Suprapubic skin (tissue), 4 donors: ENCODE results near the gene TUBGCP4. TPM values are rescaled to one million over a fixed set of nuclear protein-coding genes. Genes with fewer than 3 reads are reported as not detected.
A peak's percentile ranks its signal among the peaks of the same experiment; 100 is the strongest.

Experiments
- DNase-seq, 2 donors: peaks; one replicate each; pipeline ENCODE4 v3.0.0-alpha.2; 2019; ENCODE audit warnings: low spot score in 2 of 2
- H3K27ac ChIP-seq: fragments of 200-600 bp; sonication (generic); one replicate; pipeline ENCODE4 v1.5.1; 2019
- H3K27me3 ChIP-seq: fragments of 200-600 bp; sonication (generic); one replicate; pipeline ENCODE4 v1.5.1; 2019
- H3K36me3 ChIP-seq: fragments of 200-600 bp; sonication (generic); one replicate; pipeline ENCODE4 v1.5.1; 2019
- H3K4me1 ChIP-seq: fragments of 200-600 bp; sonication (generic); one replicate; pipeline ENCODE4 v1.5.1; 2019
- H3K4me3 ChIP-seq: fragments of 200-600 bp; sonication (generic); one replicate; pipeline ENCODE4 v1.5.1; 2019; ENCODE audit warnings: mild to moderate bottlenecking
- H3K9me3 ChIP-seq: fragments of 200-600 bp; sonication (generic); one replicate; pipeline ENCODE4 v1.5.1; 2019
- EP300 ChIP-seq: sonication (generic); formaldehyde crosslinking; IDR thresholded peaks from one replicate; pipeline ENCODE4 v1.6.1; 2017; ENCODE audit warnings: antibody characterized with exemption
- POLR2A ChIP-seq, 2 donors: fragments of 450-650 bp; IDR thresholded peaks; one replicate each; pipeline ENCODE4 v1.6.1; 2017; ENCODE audit warnings: antibody characterized with exemption in 2 of 2, mild to moderate bottlenecking in 2 of 2, moderate library complexity in 2 of 2
- POLR2AphosphoS5 ChIP-seq, 3 donors: sonication (generic); formaldehyde crosslinking; IDR thresholded peaks; one replicate each; pipeline ENCODE4 v1.6.1; 2017; ENCODE audit warnings: antibody characterized with exemption in 3 of 3
- WGBS: methylation state at CpG from one replicate; pipeline ENCODE4 v1.1.5; 2018; 5-methylcytosine and 5-hydroxymethylcytosine counted together
- total RNA-seq, 4 donors: library from RNA; depleted of rRNA; stranded (reverse); fragments of >200 nt; gene quantifications; one replicate each; pipeline ENCODE4 v1.1.0, GENCODE V29; 2016
- TF ChIP-seq, protein P1 (sequence below), 2 donors: fragments of 200-600 bp in 1 of 2; fragments of 450-650 bp in 1 of 2; sonication (generic) in 1 of 2; IDR thresholded peaks; one replicate each; pipeline ENCODE4 v1.5.1; 2016 to 2019; ENCODE audit warnings: antibody characterized with exemption in 2 of 2, mild to moderate bottlenecking in 1 of 2, moderate library complexity in 1 of 2

The TUBGCP4 gene
- total RNA-seq, 4 donors from 2014 or later, result 13.0 to 28.5 (median 22.2) TPM

DNA sequence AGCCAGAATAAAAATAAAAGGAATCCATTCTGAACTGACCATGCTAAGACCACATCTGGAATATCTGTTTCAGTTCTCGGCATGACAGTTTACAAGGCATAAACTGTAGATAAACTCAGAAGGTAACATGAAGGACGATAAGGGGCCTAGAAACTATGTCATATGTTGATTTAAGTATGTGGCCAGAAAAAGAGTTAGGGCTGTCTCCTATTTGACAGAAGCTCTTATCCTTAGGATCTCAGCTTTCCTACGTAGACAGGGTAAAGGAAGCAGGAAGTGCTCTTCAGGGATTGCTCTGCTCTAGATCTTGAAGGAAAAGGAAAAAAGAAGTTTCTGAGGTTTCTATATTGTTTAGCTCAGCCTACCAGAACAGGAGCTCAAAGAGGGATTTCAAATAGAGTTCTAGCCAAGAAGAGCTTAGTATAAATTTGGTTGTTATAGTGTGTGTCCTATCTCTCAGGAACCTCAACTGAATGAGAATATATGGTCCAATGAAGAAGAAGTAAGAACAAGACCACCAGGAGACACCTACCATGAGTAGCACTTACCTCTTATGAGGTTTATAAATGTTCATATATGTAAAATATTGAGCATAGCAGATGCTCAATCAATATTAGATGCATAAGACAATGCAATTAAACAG, 62.9 kb downstream of the TUBGCP4 start:
- no peak overlapping the region for H3K4me3 ChIP-seq
- H3K36me3 ChIP-seq, result peaks cover 63% of the 10 kb centered on the region
- no peaks in the 10 kb centered on the region for H3K4me1 ChIP-seq
- H3K27me3 ChIP-seq, result no peaks in the 10 kb centered on the region
- TF ChIP-seq POLR2AphosphoS5 (IDR thresholded peaks at IDR 0.05) (no peak), POLR2A (IDR thresholded peaks at IDR 0.05) (no peak), EP300 (no peak)
- TF ChIP-seq, protein P1, sequence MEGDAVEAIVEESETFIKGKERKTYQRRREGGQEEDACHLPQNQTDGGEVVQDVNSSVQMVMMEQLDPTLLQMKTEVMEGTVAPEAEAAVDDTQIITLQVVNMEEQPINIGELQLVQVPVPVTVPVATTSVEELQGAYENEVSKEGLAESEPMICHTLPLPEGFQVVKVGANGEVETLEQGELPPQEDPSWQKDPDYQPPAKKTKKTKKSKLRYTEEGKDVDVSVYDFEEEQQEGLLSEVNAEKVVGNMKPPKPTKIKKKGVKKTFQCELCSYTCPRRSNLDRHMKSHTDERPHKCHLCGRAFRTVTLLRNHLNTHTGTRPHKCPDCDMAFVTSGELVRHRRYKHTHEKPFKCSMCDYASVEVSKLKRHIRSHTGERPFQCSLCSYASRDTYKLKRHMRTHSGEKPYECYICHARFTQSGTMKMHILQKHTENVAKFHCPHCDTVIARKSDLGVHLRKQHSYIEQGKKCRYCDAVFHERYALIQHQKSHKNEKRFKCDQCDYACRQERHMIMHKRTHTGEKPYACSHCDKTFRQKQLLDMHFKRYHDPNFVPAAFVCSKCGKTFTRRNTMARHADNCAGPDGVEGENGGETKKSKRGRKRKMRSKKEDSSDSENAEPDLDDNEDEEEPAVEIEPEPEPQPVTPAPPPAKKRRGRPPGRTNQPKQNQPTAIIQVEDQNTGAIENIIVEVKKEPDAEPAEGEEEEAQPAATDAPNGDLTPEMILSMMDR (IDR thresholded peaks at IDR 0.05), result no peak
- DNase-seq, result no peak
- WGBS, result 91% methylated on average over 3 of the region's 3 CpGs
- no peaks in the 10 kb centered on the region for H3K9me3 ChIP-seq
- H3K27ac ChIP-seq, result no peak overlapping the region

DNA sequence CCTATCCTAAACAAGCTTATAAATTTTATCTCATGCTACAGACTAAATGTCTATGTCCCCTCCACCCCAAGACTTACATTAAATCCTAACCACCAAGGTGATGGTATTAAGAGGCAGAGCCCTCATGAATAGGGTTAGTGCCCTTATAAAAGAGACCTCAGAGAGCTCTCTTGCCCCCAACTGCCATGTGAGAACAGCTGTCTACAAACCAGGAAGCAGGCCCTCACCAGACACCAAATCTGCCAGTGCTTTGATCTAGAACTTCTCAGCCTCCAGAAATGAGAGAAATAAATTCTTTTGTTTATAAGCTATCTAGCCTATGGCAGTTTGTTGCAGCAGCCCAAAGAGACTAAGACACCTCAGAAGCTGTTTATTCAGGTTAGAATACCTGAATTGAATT, 63.5 kb downstream of the TUBGCP4 start:
- DNase-seq, result no peak
- peaks cover 63% of the 10 kb centered on the region for H3K36me3 ChIP-seq
- no peak for TF ChIP-seq POLR2AphosphoS5 (IDR thresholded peaks at IDR 0.05)
- TF ChIP-seq, protein P1 (IDR thresholded peaks at IDR 0.05), result no peak
- TF ChIP-seq POLR2A (IDR thresholded peaks at IDR 0.05), result no peak
- H3K27me3 ChIP-seq, result no peaks in the 10 kb centered on the region
- no peaks in the 10 kb centered on the region for H3K9me3 ChIP-seq
- H3K27ac ChIP-seq, result no peak overlapping the region
- H3K4me3 ChIP-seq, result no peak overlapping the region
- H3K4me1 ChIP-seq, result no peaks in the 10 kb centered on the region

DNA sequence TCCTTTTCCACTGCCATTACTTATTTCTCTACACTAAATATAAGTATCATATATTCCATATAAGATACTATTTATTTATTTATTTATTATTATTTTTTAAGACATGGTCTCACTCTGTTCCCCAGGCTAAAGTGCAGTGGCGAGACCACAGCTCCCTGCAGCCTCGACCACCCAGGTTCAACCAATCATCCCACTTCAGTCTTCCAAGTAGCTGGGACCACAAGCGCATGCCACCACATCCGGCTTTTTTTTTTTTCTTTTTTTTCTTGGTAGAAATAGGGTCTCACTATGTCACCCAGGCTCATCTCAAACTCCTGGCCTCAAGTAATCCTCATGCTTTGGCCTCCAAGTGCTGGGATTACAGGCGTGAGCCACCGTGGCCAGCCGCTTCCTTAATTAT, 65.5 kb downstream of the TUBGCP4 start:
- Histone ChIP-seq H3K36me3 (peaks cover 44% of the 10 kb centered on the region), H3K9me3 (no peaks in the 10 kb centered on the region), H3K27me3 (no peaks in the 10 kb centered on the region), H3K4me3 (no peak overlapping the region), H3K27ac (no peak overlapping the region), H3K4me1 (peaks cover 7% of the 10 kb centered on the region)
- DNase-seq, result no peak
- 97% methylated on average over 7 of the region's 7 CpGs for WGBS
- no peak for TF ChIP-seq POLR2AphosphoS5 (IDR thresholded peaks at IDR 0.05)
- TF ChIP-seq, protein P1 (IDR thresholded peaks at IDR 0.05), result no peak
- no peak for TF ChIP-seq EP300
- no peak for TF ChIP-seq POLR2A (IDR thresholded peaks at IDR 0.05)

DNA sequence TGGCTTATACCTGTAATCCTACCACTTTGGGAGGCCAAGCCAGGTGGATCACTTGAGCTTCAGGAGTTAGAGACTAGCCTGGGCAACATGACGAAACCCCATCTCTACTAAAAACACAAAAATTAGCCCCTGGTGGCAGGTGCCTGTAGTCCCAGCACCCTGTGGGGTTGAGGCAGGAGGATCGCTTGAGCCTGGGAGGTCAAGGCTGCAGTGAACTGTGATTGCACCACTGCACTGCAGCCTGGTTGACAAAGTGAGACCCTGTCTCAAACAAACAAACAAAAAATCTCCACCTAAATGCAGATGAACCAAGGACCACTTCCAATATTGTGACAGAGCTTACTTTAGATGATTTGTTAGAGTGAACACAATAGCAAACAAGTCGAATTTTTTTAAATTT, 68.4 kb downstream of the TUBGCP4 start:
- TF ChIP-seq POLR2AphosphoS5 (IDR thresholded peaks at IDR 0.05) (no peak), POLR2A (IDR thresholded peaks at IDR 0.05) (no peak), EP300 (no peak)
- TF ChIP-seq, protein P1 (IDR thresholded peaks at IDR 0.05), result no peak
- no peak for DNase-seq
- Histone ChIP-seq H3K9me3 (no peaks in the 10 kb centered on the region), H3K4me1 (peaks cover 7% of the 10 kb centered on the region), H3K4me3 (no peak overlapping the region), H3K36me3 (peaks cover 22% of the 10 kb centered on the region), H3K27ac (no peak overlapping the region), H3K27me3 (no peaks in the 10 kb centered on the region)
- WGBS, result 91% methylated on average over 3 of the region's 3 CpGs

DNA sequence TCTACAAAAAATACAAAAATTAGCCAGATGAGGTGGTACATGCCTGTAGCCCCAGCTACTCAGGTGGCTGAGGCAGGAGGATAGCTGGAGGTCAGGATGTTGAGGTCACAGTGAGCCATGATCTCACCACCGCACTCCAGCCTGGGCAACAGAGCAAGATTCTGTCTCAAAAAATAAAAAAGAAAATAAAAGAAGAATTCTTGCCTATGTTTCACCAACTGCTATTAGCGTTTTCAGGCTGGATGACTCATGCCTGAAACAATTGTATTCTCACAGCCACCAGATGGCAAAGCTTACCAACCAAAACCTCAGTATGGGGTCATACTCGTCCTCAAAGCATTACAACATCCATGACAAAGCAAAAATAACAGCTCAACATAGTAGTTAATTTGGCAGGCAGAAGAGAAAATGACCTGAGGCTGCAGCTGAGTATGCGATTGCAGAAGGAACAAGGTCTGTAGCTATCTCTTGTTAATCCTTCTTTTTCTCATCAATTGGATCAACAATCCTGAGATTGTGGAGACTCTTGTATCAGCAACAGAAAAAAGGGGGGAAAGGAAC, 69.9 kb downstream of the TUBGCP4 start:
- peaks cover 26% of the 10 kb centered on the region for H3K36me3 ChIP-seq
- 22% methylated on average over 4 of the region's 4 CpGs for WGBS
- H3K27ac ChIP-seq, result peak overlapping the region; percentile 53
- H3K9me3 ChIP-seq, result no peaks in the 10 kb centered on the region
- DNase-seq, result no peak
- no peak for TF ChIP-seq POLR2A (IDR thresholded peaks at IDR 0.05)
- TF ChIP-seq EP300, result no peak
- TF ChIP-seq, protein P1 (IDR thresholded peaks at IDR 0.05), result peak in 1 of 2 donors; percentile 26
- peak in 2 of 3 donors; percentile 71 to 92 for TF ChIP-seq POLR2AphosphoS5 (IDR thresholded peaks at IDR 0.05)
- H3K4me1 ChIP-seq, result peaks cover 7% of the 10 kb centered on the region
- H3K27me3 ChIP-seq, result no peaks in the 10 kb centered on the region
- H3K4me3 ChIP-seq, result no peak overlapping the region
